SK-N-SH (cell line): ENCODE measurements around the gene MCRS1.
"Not testable (repeated sequence)": the region's sequence is repeated elsewhere in the genome, so short reads cannot be mapped to it uniquely, and the experiment has no call there.

Experiments
- EZH2phosphoT487 ChIP-seq: fragments of 200-600 bp; sonication (generic); IDR thresholded peaks from 2 replicates; pipeline ENCODE4 v1.6.1; 2017; ENCODE audit warnings: low read depth, mixed run types, mild to moderate bottlenecking, antibody characterized with exemption, moderate library complexity, borderline replicate concordance
- FOXJ3 ChIP-seq: sonication (generic); formaldehyde crosslinking; IDR thresholded peaks from 2 replicates; pipeline ENCODE4 v1.5.1; 2020; ENCODE audit warnings: mild to moderate bottlenecking, missing genetic modification reagents
- FOXM1 ChIP-seq: IDR thresholded peaks from 2 replicates; pipeline ENCODE4 v1.4.0; 2012; ENCODE audit warnings: low read depth, mild to moderate bottlenecking
- GATA2 ChIP-seq: sonication (generic); formaldehyde crosslinking; IDR thresholded peaks from 2 replicates; pipeline ENCODE4 v1.5.0; 2020; ENCODE audit warnings: mild to moderate bottlenecking, missing genetic modification reagents
- JUND ChIP-seq: IDR thresholded peaks from 2 replicates; pipeline ENCODE4 v1.4.0; 2012
- MXI1 ChIP-seq: IDR thresholded peaks from 2 replicates; pipeline ENCODE4 v1.6.1; 2012; ENCODE audit warnings: mild to moderate bottlenecking, low read depth, low read length, improper control_type of control experiment
- POLR2AphosphoS5 ChIP-seq: IDR thresholded peaks from 2 replicates; pipeline ENCODE4 v1.6.1; 2012; ENCODE audit warnings: low read depth, low read length
- SIN3A ChIP-seq: IDR thresholded peaks from 2 replicates; pipeline ENCODE4 v1.6.1; 2012; ENCODE audit warnings: low read depth, mild to moderate bottlenecking, low read length, moderate library complexity, borderline replicate concordance
- TF ChIP-seq, protein P1 (sequence below): fragments of 200-600 bp; sonication (generic); IDR thresholded peaks from 2 replicates; pipeline ENCODE4 v1.6.1; 2017; ENCODE audit warnings: antibody characterized with exemption, mild to moderate bottlenecking, moderate library complexity

DNA sequence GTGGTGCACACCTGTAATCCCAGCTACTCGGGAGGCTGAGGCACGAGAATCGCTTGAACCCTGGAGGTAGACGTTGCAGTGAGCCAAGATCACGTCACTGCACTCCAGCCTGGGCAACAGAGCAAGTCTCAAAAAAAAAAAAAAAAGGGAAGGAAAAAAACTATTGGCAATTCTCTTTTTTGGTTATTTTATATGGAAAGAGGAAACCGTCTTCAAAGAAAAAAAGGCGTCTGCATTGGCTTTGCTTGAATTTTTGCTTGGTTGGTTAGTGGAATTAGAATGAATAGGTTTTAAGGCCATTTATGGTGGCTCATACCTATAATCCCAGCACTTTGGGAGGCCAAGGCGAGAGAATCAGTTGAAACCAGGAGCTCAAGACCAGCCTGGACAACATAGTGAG is 58.3 kb downstream of the MCRS1 start:
- TF ChIP-seq, protein P1, sequence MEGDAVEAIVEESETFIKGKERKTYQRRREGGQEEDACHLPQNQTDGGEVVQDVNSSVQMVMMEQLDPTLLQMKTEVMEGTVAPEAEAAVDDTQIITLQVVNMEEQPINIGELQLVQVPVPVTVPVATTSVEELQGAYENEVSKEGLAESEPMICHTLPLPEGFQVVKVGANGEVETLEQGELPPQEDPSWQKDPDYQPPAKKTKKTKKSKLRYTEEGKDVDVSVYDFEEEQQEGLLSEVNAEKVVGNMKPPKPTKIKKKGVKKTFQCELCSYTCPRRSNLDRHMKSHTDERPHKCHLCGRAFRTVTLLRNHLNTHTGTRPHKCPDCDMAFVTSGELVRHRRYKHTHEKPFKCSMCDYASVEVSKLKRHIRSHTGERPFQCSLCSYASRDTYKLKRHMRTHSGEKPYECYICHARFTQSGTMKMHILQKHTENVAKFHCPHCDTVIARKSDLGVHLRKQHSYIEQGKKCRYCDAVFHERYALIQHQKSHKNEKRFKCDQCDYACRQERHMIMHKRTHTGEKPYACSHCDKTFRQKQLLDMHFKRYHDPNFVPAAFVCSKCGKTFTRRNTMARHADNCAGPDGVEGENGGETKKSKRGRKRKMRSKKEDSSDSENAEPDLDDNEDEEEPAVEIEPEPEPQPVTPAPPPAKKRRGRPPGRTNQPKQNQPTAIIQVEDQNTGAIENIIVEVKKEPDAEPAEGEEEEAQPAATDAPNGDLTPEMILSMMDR, result not testable (repeated sequence)
- TF ChIP-seq FOXM1; FOXJ3; MXI1; EZH2phosphoT487; POLR2AphosphoS5; SIN3A; JUND; GATA2 (CRISPR knock-in tag): not testable (repeated sequence)
